KOPT-K1 (cell line): ENCODE measurements around the gene TSPY2.
"Not testable (repeated sequence)": the region's sequence is repeated elsewhere in the genome, so short reads cannot be mapped to it uniquely, and the experiment has no call there.

Source experiments
- H3K27ac ChIP-seq: fragments of 200-600 bp; sonication (generic); 2 replicates; pipeline ENCODE4 v1.5.1; 2016; ENCODE audit warnings: antibody characterized with exemption, mild to moderate bottlenecking, low read depth, low read length; ENCODE audit not compliant: poor library complexity, severe bottlenecking
- H3K36me3 ChIP-seq: fragments of 200-600 bp; sonication (generic); 2 replicates; pipeline ENCODE4 v1.5.1; 2017; ENCODE audit warnings: antibody characterized with exemption, mild to moderate bottlenecking, low read length, moderate library complexity; ENCODE audit not compliant: insufficient read depth
- H3K9me3 ChIP-seq: fragments of 200-600 bp; sonication (generic); 2 replicates; pipeline ENCODE4 v1.5.1; 2017; ENCODE audit warnings: antibody characterized with exemption, low read length, mild to moderate bottlenecking; ENCODE audit not compliant: insufficient read depth, poor library complexity, severe bottlenecking

Gene TSPY2

GRCh38 chrY:6245923-6246322 lies at the start of gene TSPY2:
Gene TSPY2 (plus strand): TSS chrY:6246223. CDS start chrY:6246269, 46 bp downstream.
- H3K36me3 ChIP-seq, H3K9me3 ChIP-seq: not testable (repeated sequence)

GRCh38 chrY:6209565-6209964 lies 36.5 kb upstream of the TSPY2 start:
- H3K36me3 ChIP-seq, H3K27ac ChIP-seq, H3K9me3 ChIP-seq: not testable (repeated sequence)

More at GRCh38 chrY:6245923-6246322, at the start of gene TSPY2:
- not testable (repeated sequence) for H3K27ac ChIP-seq

DNA sequence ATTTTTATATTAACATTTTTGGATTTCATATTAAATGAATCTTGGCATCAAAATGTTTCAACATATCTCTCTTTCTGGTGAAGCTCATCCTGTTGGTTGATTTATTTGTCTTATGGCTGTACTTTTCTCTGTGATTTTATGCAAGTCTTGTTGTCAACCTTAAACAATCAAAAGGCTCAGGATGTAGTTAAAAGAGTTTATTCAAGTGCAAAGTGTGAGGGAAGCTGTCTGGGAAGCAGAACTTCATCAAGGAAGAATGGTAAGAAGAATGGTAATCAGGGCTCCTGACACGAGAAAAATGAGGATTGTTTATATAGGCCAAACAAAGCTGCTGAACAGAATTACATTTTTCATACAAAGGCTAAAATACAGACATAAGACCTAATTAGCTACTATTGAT lies 29.0 kb upstream of the TSPY2 start:
- not testable (repeated sequence) for H3K9me3 ChIP-seq, H3K27ac ChIP-seq, H3K36me3 ChIP-seq

DNA sequence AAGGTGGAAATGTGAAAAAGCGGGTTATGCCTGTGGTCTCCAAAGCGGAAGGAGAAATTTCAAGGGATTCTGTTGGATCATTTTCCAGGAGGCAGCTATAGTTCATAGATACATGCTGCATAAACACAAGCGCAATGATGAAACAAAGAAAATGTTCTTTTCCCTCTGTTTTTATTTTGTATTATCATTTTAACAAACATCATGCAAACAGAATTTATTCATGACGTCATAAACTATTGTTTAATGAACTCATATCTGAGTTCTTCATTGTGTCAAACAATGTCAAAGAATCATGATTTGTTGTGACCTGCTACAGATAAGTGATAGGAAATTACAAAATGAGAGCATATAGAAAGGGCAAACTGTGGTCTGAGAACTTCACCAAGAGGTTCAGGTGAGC lies 23.8 kb downstream of the TSPY2 start:
- not testable (repeated sequence) for H3K27ac ChIP-seq, H3K36me3 ChIP-seq

More for the DNA sequence above, 23.8 kb downstream of the TSPY2 start:
- not testable (repeated sequence) for H3K9me3 ChIP-seq
